Measurements from ENCODE around the gene FAM170B. TPM values are rescaled to one million over a fixed set of nuclear protein-coding genes. Genes with fewer than 3 reads are reported as not detected.
A peak's percentile ranks its signal among the peaks of the same experiment; 100 is the strongest.

Gene FAM170B
- total RNA-seq, 1 donor from 2014 or later, result not detected

- Mint-ChIP-seq H3K4me3 (ENCODE audit: unreplicated experiment) (no peak overlapping the region), H3K4me1 (ENCODE audit: low read depth, unreplicated experiment) (peaks cover 23% of the 10 kb centered on the region), H3K27me3 (ENCODE audit: unreplicated experiment) (no peaks in the 10 kb centered on the region), H3K27ac (ENCODE audit: unreplicated experiment) (peak overlapping the region; percentile 70), H3K36me3 (ENCODE audit: unreplicated experiment) (peaks cover 11% of the 10 kb centered on the region), H3K9me3 (ENCODE audit: unreplicated experiment) (peaks cover 9% of the 10 kb centered on the region)
- TF ChIP-seq CTCF (IDR thresholded peaks at IDR 0.05; ENCODE audit: partially characterized antibody, unreplicated experiment), result no peak
- DNase-seq, result no peak
Observed at GRCh38 chr10:49082766-49083165, 51.1 kb downstream of the FAM170B start.

GRCh38 chr10:49081547-49082275, 52.1 kb downstream of the FAM170B start:
- peaks cover 5% of the 10 kb centered on the region for H3K9me3 Mint-ChIP-seq (ENCODE audit: unreplicated experiment)
- no peak for DNase-seq
- H3K4me3 Mint-ChIP-seq (ENCODE audit: unreplicated experiment), result no peak overlapping the region
- peak overlapping the region; percentile 59 for H3K27ac Mint-ChIP-seq (ENCODE audit: unreplicated experiment)
- peaks cover 27% of the 10 kb centered on the region for H3K4me1 Mint-ChIP-seq (ENCODE audit: low read depth, unreplicated experiment)
- H3K27me3 Mint-ChIP-seq (ENCODE audit: unreplicated experiment), result no peaks in the 10 kb centered on the region
- H3K36me3 Mint-ChIP-seq (ENCODE audit: unreplicated experiment), result peaks cover 5% of the 10 kb centered on the region
- no peak for TF ChIP-seq CTCF (IDR thresholded peaks at IDR 0.05; ENCODE audit: partially characterized antibody, unreplicated experiment)

Other genes with a start within 250 kb of the FAM170B start
- gene LRRC18, start 194.2 kb downstream of the FAM170B start, total RNA-seq (ENCODE audit: unreplicated experiment), result not detected
- gene VSTM4, start 18.5 kb downstream of the FAM170B start, total RNA-seq (ENCODE audit: unreplicated experiment), result 2.0 TPM
- 0.39 TPM for gene TMEM273, start 54.4 kb upstream of the FAM170B start, total RNA-seq (ENCODE audit: unreplicated experiment)
- 0.12 TPM for gene C10orf71, start 165.1 kb upstream of the FAM170B start, total RNA-seq (ENCODE audit: unreplicated experiment)